Fibroblast of lung (primary cell): ENCODE data around the gene APOBEC3H. TPM values are rescaled to one million over a fixed set of nuclear protein-coding genes. Genes with fewer than 3 reads are reported as not detected.

Source experiments
- DNase-seq, 2 donors: peaks; one replicate each; pipeline versions ENCODE4 v3.0.0 to v3.0.0-alpha.2; 2010; ENCODE audit warnings: low read depth in 2 of 2
- H2AFZ ChIP-seq: 2 replicates; pipeline ENCODE4 v1.5.1; 2012; ENCODE audit warnings: low read length, control low read depth, inconsistent platforms
- H3K27ac ChIP-seq: 2 replicates; pipeline ENCODE4 v1.5.1; 2011; ENCODE audit warnings: low read length, control low read depth; ENCODE audit not compliant: insufficient read depth
- H3K27me3 ChIP-seq: 2 replicates; pipeline ENCODE4 v1.5.1; 2011; ENCODE audit warnings: mild to moderate bottlenecking, low read length; ENCODE audit not compliant: control insufficient read depth, insufficient read depth
- H3K36me3 ChIP-seq: 2 replicates; pipeline ENCODE4 v1.5.1; 2011; ENCODE audit warnings: low read length; ENCODE audit not compliant: control insufficient read depth, insufficient read depth
- H3K4me1 ChIP-seq: 2 replicates; pipeline ENCODE4 v1.5.1; 2011; ENCODE audit warnings: low read length; ENCODE audit not compliant: control insufficient read depth, insufficient read depth; ENCODE audit errors: extremely low read depth
- H3K4me2 ChIP-seq: 2 replicates; pipeline ENCODE4 v1.5.1; 2011; ENCODE audit warnings: low read length, control low read depth; ENCODE audit not compliant: insufficient read depth; ENCODE audit errors: extremely low read depth
- H3K4me3 ChIP-seq, 4 experiments: fragments of 200-600 bp in 1 of 4; sonication (generic) in 1 of 4; replicated peaks in 1 of 4; 2 replicates each; pipeline ENCODE4 v1.5.1; 2011 to 2016; ENCODE audit warnings: low read length in 4 of 4, low read depth in 3 of 4, mild to moderate bottlenecking in 3 of 4, control low read depth in 2 of 4, inconsistent platforms in 1 of 4, mixed read lengths in 1 of 4; ENCODE audit not compliant: insufficient read depth in 1 of 4; ENCODE audit errors: control extremely low read depth in 1 of 4
- H3K79me2 ChIP-seq: 2 replicates; pipeline ENCODE4 v1.5.1; 2012; ENCODE audit warnings: mild to moderate bottlenecking, low read length, inconsistent platforms; ENCODE audit not compliant: control insufficient read depth, insufficient read depth
- H3K9ac ChIP-seq: 2 replicates; pipeline ENCODE4 v1.5.1; 2011; ENCODE audit warnings: mild to moderate bottlenecking, low read length, control low read depth; ENCODE audit not compliant: insufficient read depth
- H3K9me3 ChIP-seq: 2 replicates; pipeline ENCODE4 v1.5.1; 2012; ENCODE audit warnings: low read depth, low read length; ENCODE audit not compliant: control insufficient read depth, insufficient read depth
- H4K20me1 ChIP-seq: 2 replicates; pipeline ENCODE4 v1.5.1; 2011; ENCODE audit warnings: low read length; ENCODE audit not compliant: control insufficient read depth, insufficient read depth; ENCODE audit errors: extremely low read depth
- CTCF ChIP-seq, 2 donors: IDR thresholded peaks in 1 of 2; conservative IDR thresholded peaks in 1 of 2; 1 replicate in 1 of 2; 2 replicates in 1 of 2; pipeline ENCODE4 v1.5.1; 2011 to 2012; ENCODE audit warnings: low read length in 2 of 2, control low read depth in 1 of 2, inconsistent platforms in 1 of 2, low read depth in 1 of 2, mild to moderate bottlenecking in 1 of 2
- EZH2 ChIP-seq: IDR thresholded peaks from 2 replicates; pipeline ENCODE4 v1.5.1; 2012; ENCODE audit warnings: low read length, control low read depth, mild to moderate bottlenecking; ENCODE audit errors: missing control alignments
- polyA plus RNA-seq, 2 donors: library from polyadenylated mRNA; depleted of rRNA in 1 of 2; stranded (reverse) in 1 of 2; unstranded in 1 of 2; fragments of >200 nt; gene quantifications; 2 replicates each; pipeline ENCODE4 v1.2.1, GENCODE V29; 2011 to 2012; ENCODE audit warnings: missing spikeins in 1 of 2
- total RNA-seq: library from RNA; depleted of rRNA; stranded (reverse); fragments of >200 nt; gene quantifications from 2 replicates; pipeline ENCODE4 v1.2.1, GENCODE V29; 2014

The APOBEC3H gene
- total and polyA plus RNA-seq, 2 donors (not counting 1 experiment from before 2014, with no cell fraction given) = 0.20 to 1.3 TPM

- no peaks in the 10 kb centered on the region for H3K27me3 ChIP-seq
- H2AFZ ChIP-seq = no peak overlapping the region
- no peaks in the 10 kb centered on the region for H3K9me3 ChIP-seq
- DNase-seq = no peak
- no peaks in the 10 kb centered on the region for H4K20me1 ChIP-seq
- no peak overlapping the region for H3K4me3 ChIP-seq
- H3K79me2 ChIP-seq = no peaks in the 10 kb centered on the region
- no peak overlapping the region for H3K9ac ChIP-seq
- peaks cover 9% of the 10 kb centered on the region for H3K4me1 ChIP-seq
- H3K4me2 ChIP-seq = no peak overlapping the region
- no peak overlapping the region for H3K27ac ChIP-seq
- TF ChIP-seq EZH2 (no peak), CTCF (conservative IDR thresholded peaks at IDR 0.05 in 1 of 2, IDR thresholded peaks at IDR 0.05 in 1 of 2; ENCODE audit: low read depth in 1 of 2, low read length in 2 of 2) (no peak)
- H3K36me3 ChIP-seq = no peaks in the 10 kb centered on the region
Observed at GRCh38 chr22:39129081-39129480, 32.0 kb downstream of the APOBEC3H start.

GRCh38 chr22:39129746-39130145 is 32.7 kb downstream of the APOBEC3H start:
- no peak overlapping the region for H2AFZ ChIP-seq
- no peak overlapping the region for H3K4me2 ChIP-seq
- no peak overlapping the region for H3K9ac ChIP-seq
- peaks cover 9% of the 10 kb centered on the region for H3K4me1 ChIP-seq
- H3K4me3 ChIP-seq = no peak overlapping the region
- H4K20me1 ChIP-seq = no peaks in the 10 kb centered on the region
- no peaks in the 10 kb centered on the region for H3K79me2 ChIP-seq
- H3K27me3 ChIP-seq = no peaks in the 10 kb centered on the region
- no peak for DNase-seq
- no peak overlapping the region for H3K27ac ChIP-seq
- no peaks in the 10 kb centered on the region for H3K9me3 ChIP-seq
- H3K36me3 ChIP-seq = no peaks in the 10 kb centered on the region
- TF ChIP-seq CTCF (conservative IDR thresholded peaks at IDR 0.05 in 1 of 2, IDR thresholded peaks at IDR 0.05 in 1 of 2; ENCODE audit: low read depth in 1 of 2, low read length in 2 of 2) (no peak), EZH2 (no peak)

- TF ChIP-seq CTCF (conservative IDR thresholded peaks at IDR 0.05 in 1 of 2, IDR thresholded peaks at IDR 0.05 in 1 of 2; ENCODE audit: low read depth in 1 of 2, low read length in 2 of 2) = no peak
- no peak for TF ChIP-seq EZH2
- Histone ChIP-seq H3K27me3 (no peaks in the 10 kb centered on the region), H3K4me1 (peaks cover 9% of the 10 kb centered on the region), H3K27ac (no peak overlapping the region), H3K9me3 (no peaks in the 10 kb centered on the region), H3K79me2 (no peaks in the 10 kb centered on the region), H3K36me3 (no peaks in the 10 kb centered on the region), H4K20me1 (no peaks in the 10 kb centered on the region), H3K4me2 (no peak overlapping the region), H3K9ac (no peak overlapping the region), H2AFZ (no peak overlapping the region), H3K4me3 (no peak overlapping the region)
- DNase-seq = no peak
Observed at GRCh38 chr22:39130152-39130704, 33.2 kb downstream of the APOBEC3H start.
